Measurements from ENCODE around the gene TUBGCP2. TPM values are rescaled to one million over a fixed set of nuclear protein-coding genes. Genes with fewer than 3 reads are reported as not detected.

The TUBGCP2 gene
- total RNA-seq, 4 donors from 2014 or later: 35.8 to 47.3 (median 38.8) TPM

GRCh38 chr10:133306097-133306476, 2.6 kb downstream of the TUBGCP2 start:
- peaks cover 0 to 61% (median 27%) of the 10 kb centered on the region in 3 donors for H3K4me1 ChIP-seq
- no peaks in the 10 kb centered on the region for H3K9me3 ChIP-seq
- H3K36me3 ChIP-seq: peaks cover 0 to 42% of the 10 kb centered on the region in 2 donors
- 60% methylated on average over 1 of the region's 5 CpGs for WGBS, 2 donors (ENCODE audit: low coverage in 1 of 2)
- no peaks in the 10 kb centered on the region for H3K27me3 ChIP-seq
- H3K27ac ChIP-seq: peak overlapping the region in 2 of 4 donors; percentile 18 to 52
- ATAC-seq: no peak
- H3K4me3 ChIP-seq: no peak overlapping the region
- TF ChIP-seq EP300 (IDR thresholded peaks at IDR 0.05) (no peak), CTCF (IDR thresholded peaks at IDR 0.05) (no peak), POLR2AphosphoS5 (IDR thresholded peaks at IDR 0.05) (no peak), POLR2A (IDR thresholded peaks at IDR 0.05) (no peak)

DNA sequence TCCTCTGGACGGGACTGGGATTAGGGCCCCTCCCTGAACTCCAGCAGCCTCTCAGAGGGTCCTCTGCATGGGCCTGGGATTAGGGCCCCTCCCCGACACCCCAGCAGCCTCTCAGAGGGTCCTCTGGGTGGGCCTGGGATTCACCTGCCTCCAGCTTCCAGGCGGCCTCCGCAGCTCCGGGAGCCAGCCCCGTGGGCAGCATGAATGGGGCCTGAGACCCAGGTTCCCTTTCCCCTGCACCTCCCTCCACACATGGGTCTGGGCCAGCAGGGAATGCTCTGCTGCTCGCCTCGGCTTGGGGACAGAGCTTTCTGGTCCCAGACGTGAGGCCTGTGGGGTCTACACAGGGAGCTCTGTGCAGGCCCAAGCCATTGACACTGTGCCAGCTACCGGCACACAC, 5.5 kb downstream of the TUBGCP2 start:
- TF ChIP-seq CTCF (IDR thresholded peaks at IDR 0.05) (no peak), POLR2A (IDR thresholded peaks at IDR 0.05) (no peak), POLR2AphosphoS5 (IDR thresholded peaks at IDR 0.05) (no peak), EP300 (IDR thresholded peaks at IDR 0.05) (no peak)
- Histone ChIP-seq H3K36me3 (peaks cover 0 to 54% of the 10 kb centered on the region in 2 donors), H3K4me1 (peaks cover 0 to 52% (median 23%) of the 10 kb centered on the region in 3 donors), H3K27me3 (no peaks in the 10 kb centered on the region), H3K27ac (no peak overlapping the region), H3K4me3 (no peak overlapping the region), H3K9me3 (no peaks in the 10 kb centered on the region)
- 71% methylated on average over 1 of the region's 10 CpGs; no CpG with 5 or more reads in 1 of the 2 donors for WGBS, 2 donors (ENCODE audit: low coverage in 1 of 2)
- ATAC-seq: no peak

DNA sequence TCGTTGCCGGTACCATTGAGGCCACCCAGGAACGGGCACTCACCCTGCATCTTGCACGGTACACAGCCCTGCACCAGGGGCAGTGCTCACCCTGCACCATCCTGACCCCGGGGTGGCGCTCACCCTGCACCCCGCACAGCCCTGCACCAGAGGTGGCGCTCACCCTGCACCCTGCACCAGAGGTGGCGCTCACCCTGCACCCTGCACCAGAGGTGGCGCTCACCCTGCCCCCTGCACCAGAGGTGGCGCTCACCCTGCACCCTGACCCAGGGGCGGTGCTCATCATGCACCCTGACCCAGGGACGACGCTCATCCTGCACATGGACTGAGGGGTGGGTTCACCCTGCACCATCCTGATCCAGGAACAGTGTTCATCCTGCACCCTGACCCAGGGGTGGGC, 6.4 kb downstream of the TUBGCP2 start:
- Histone ChIP-seq H3K36me3 (peaks cover 0 to 64% of the 10 kb centered on the region in 2 donors), H3K9me3 (no peaks in the 10 kb centered on the region), H3K4me1 (peaks cover 0 to 42% (median 17%) of the 10 kb centered on the region in 3 donors), H3K27me3 (no peaks in the 10 kb centered on the region), H3K27ac (no peak overlapping the region), H3K4me3 (no peak overlapping the region)
- ATAC-seq: no peak
- TF ChIP-seq POLR2AphosphoS5 (IDR thresholded peaks at IDR 0.05) (no peak), EP300 (IDR thresholded peaks at IDR 0.05) (no peak), CTCF (IDR thresholded peaks at IDR 0.05) (no peak), POLR2A (IDR thresholded peaks at IDR 0.05) (no peak)
- WGBS, 2 donors (ENCODE audit: low coverage in 1 of 2): no CpG with 5 or more reads among the region's 14 CpGs

DNA sequence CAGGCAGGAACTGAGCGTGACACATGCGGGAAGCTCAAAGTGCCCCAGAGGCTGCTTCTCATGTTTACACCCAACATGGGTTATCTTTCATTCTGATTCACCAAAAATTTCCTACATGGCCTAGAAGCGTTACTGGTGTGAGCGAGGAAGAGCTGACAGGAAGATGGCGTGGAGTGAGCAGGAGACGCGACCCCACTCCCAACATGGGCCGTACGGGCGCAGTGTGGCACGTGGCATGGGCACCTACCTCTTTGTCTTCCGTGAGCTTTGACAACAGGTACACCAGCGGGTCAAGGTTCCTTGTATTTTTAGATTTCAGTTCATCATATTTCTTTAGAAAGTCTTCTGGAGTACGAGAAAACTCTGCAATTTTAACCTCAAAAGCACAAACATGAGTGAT, 8.9 kb downstream of the TUBGCP2 start:
- Histone ChIP-seq H3K4me1 (peaks cover 0 to 17% (median under 1%) of the 10 kb centered on the region in 3 donors), H3K36me3 (peaks cover 0 to 89% of the 10 kb centered on the region in 2 donors), H3K27me3 (no peaks in the 10 kb centered on the region), H3K27ac (no peak overlapping the region), H3K9me3 (no peaks in the 10 kb centered on the region), H3K4me3 (no peak overlapping the region)
- 82 to 95% methylated on average over 6 to 11 of the region's 14 CpGs for WGBS, 2 donors (ENCODE audit: low coverage in 1 of 2)
- TF ChIP-seq CTCF (IDR thresholded peaks at IDR 0.05): no peak
- no peak for TF ChIP-seq POLR2A (IDR thresholded peaks at IDR 0.05)
- no peak for TF ChIP-seq POLR2AphosphoS5 (IDR thresholded peaks at IDR 0.05)
- no peak for TF ChIP-seq EP300 (IDR thresholded peaks at IDR 0.05)
- no peak for ATAC-seq

GRCh38 chr10:133299224-133299623, 9.4 kb downstream of the TUBGCP2 start:
- Histone ChIP-seq H3K27ac (no peak overlapping the region), H3K36me3 (peaks cover 0 to 94% of the 10 kb centered on the region in 2 donors), H3K4me1 (peaks cover 0 to 12% (median 0%) of the 10 kb centered on the region in 3 donors), H3K4me3 (no peak overlapping the region), H3K27me3 (no peaks in the 10 kb centered on the region), H3K9me3 (no peaks in the 10 kb centered on the region)
- ATAC-seq: no peak
- TF ChIP-seq POLR2AphosphoS5 (IDR thresholded peaks at IDR 0.05) (no peak), POLR2A (IDR thresholded peaks at IDR 0.05) (no peak)
- WGBS, 2 donors (ENCODE audit: low coverage in 1 of 2): 100% methylated on average over 3 of the region's 10 CpGs; no CpG with 5 or more reads in 1 of the 2 donors
